Peyer's patch (tissue), 4 donors: ENCODE measurements around the gene BST1. TPM values are rescaled to one million over a fixed set of nuclear protein-coding genes. Genes with fewer than 3 reads are reported as not detected.

ENCODE experiments used
- DNase-seq, 3 donors: peaks; one replicate each; pipeline ENCODE4 v3.0.0-alpha.2; 2017 to 2019
- H3K27ac ChIP-seq, 4 donors: fragments of 200-600 bp; sonication (generic); one replicate each; pipeline ENCODE4 v1.5.1; 2016 to 2019
- H3K27me3 ChIP-seq, 2 donors: fragments of 200-600 bp; sonication (generic); one replicate each; pipeline ENCODE4 v1.5.1; 2019
- H3K36me3 ChIP-seq, 3 donors: fragments of 200-600 bp; sonication (generic); one replicate each; pipeline ENCODE4 v1.5.1; 2016 to 2019
- H3K4me1 ChIP-seq, 4 donors: fragments of 200-600 bp; sonication (generic); one replicate each; pipeline ENCODE4 v1.5.1; 2016 to 2019
- H3K4me3 ChIP-seq, 4 donors: fragments of 200-600 bp; sonication (generic); 1 replicate in 3 of 4; 2 replicates in 1 of 4; pipeline ENCODE4 v1.5.1; 2016 to 2019; ENCODE audit warnings: mild to moderate bottlenecking in 1 of 4
- H3K9me3 ChIP-seq, 4 donors: fragments of 200-600 bp; sonication (generic); one replicate each; pipeline ENCODE4 v1.5.1; 2016 to 2019; ENCODE audit warnings: mild to moderate bottlenecking in 1 of 4
- POLR2A ChIP-seq, 2 donors: fragments of 450-650 bp; IDR thresholded peaks; one replicate each; pipeline ENCODE4 v1.5.1; 2017; ENCODE audit warnings: antibody characterized with exemption in 2 of 2, mild to moderate bottlenecking in 2 of 2, moderate library complexity in 2 of 2
- total RNA-seq, 4 donors: library from RNA; depleted of rRNA; stranded (reverse); fragments of >200 nt; gene quantifications; one replicate each; pipeline ENCODE4 v1.1.0, GENCODE V29; 2016
- TF ChIP-seq, protein P1 (sequence below), 6 experiments: fragments of 450-650 bp in 4 of 6; fragments of 200-600 bp in 2 of 6; sonication (generic) in 1 of 6; IDR thresholded peaks; one replicate each; pipeline ENCODE4 v1.5.1; 2017 to 2019; ENCODE audit warnings: antibody characterized with exemption in 6 of 6, mild to moderate bottlenecking in 3 of 6, moderate library complexity in 1 of 6

BST1 gene, protein sequence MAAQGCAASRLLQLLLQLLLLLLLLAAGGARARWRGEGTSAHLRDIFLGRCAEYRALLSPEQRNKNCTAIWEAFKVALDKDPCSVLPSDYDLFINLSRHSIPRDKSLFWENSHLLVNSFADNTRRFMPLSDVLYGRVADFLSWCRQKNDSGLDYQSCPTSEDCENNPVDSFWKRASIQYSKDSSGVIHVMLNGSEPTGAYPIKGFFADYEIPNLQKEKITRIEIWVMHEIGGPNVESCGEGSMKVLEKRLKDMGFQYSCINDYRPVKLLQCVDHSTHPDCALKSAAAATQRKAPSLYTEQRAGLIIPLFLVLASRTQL
- total RNA-seq = 10 to 100 TPM in 3 of 4 donors, 1 to 10 TPM in 1; 7.4 to 62.5 (median 40.2) TPM

DNA sequence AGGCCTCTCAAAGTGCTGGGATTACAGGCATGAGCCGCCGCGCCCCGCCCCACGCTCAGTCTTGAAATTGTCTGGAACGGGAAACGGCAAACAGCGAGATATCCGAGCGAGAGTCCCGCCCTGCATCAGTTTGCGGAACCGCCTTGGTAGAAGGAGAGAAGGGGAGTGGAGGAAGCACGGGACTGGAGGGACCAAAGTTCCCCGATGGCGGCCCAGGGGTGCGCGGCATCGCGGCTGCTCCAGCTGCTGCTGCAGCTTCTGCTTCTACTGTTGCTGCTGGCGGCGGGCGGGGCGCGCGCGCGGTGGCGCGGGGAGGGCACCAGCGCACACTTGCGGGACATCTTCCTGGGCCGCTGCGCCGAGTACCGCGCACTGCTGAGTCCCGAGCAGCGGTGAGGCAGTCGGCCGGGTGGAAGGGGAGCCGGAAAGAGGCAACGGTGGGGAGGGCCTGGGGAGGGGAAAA lies at the start of gene BST1:
BST1 (plus strand) TSS at position 125 of the 463 bp plus-strand sequence; CDS start at position 205, 80 bp downstream.
- peak within 1 kb of the TSS in 3 of 4 donors; percentile 31 to 67 (median 61) for H3K27ac ChIP-seq
- H3K9me3 ChIP-seq = no peaks in the 10 kb centered on the region
- peaks cover 0 to 3% (median 0%) of the 10 kb centered on the region in 4 donors for H3K4me1 ChIP-seq
- H3K36me3 ChIP-seq = no peaks in the 10 kb centered on the region
- DNase-seq = peak; percentile 31 to 92 (median 89)
- no peaks in the 10 kb centered on the region for H3K27me3 ChIP-seq
- H3K4me3 ChIP-seq = peak within 1 kb of the TSS; percentile 32 to 58 (median 46)
- TF ChIP-seq, protein P1, sequence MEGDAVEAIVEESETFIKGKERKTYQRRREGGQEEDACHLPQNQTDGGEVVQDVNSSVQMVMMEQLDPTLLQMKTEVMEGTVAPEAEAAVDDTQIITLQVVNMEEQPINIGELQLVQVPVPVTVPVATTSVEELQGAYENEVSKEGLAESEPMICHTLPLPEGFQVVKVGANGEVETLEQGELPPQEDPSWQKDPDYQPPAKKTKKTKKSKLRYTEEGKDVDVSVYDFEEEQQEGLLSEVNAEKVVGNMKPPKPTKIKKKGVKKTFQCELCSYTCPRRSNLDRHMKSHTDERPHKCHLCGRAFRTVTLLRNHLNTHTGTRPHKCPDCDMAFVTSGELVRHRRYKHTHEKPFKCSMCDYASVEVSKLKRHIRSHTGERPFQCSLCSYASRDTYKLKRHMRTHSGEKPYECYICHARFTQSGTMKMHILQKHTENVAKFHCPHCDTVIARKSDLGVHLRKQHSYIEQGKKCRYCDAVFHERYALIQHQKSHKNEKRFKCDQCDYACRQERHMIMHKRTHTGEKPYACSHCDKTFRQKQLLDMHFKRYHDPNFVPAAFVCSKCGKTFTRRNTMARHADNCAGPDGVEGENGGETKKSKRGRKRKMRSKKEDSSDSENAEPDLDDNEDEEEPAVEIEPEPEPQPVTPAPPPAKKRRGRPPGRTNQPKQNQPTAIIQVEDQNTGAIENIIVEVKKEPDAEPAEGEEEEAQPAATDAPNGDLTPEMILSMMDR (IDR thresholded peaks at IDR 0.05) = no peak
- peak; percentile 64 to 76 for TF ChIP-seq POLR2A (IDR thresholded peaks at IDR 0.05)

DNA sequence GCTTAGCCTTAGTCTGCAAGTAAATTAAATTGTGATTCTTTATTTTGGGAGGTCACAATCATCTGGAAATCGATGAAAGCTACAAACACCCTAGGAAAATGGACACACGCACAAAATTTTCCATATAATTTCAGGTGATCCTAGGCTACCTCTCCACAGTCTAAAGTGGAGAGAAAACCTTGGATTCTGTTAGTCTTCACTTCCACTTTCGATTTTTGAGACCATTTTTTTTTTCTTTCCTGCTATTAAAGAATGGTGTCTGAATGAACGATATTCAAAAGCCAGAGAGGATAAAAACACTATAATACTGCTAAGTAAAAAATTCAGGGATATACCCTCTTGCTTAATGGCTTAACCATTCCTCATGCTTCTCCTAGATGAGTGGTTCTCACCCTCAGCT lies 49.4 kb upstream of the BST1 start:
- Histone ChIP-seq H3K36me3 (no peaks in the 10 kb centered on the region), H3K9me3 (no peaks in the 10 kb centered on the region), H3K27ac (peak overlapping the region; percentile 91 to 99 (median 97)), H3K4me3 (peak overlapping the region in 2 of 4 donors; percentile 93 to 97), H3K4me1 (peaks cover 4 to 40% (median 13%) of the 10 kb centered on the region in 4 donors), H3K27me3 (no peaks in the 10 kb centered on the region)
- TF ChIP-seq, protein P1 (IDR thresholded peaks at IDR 0.05) = no peak
- DNase-seq = no peak

DNA sequence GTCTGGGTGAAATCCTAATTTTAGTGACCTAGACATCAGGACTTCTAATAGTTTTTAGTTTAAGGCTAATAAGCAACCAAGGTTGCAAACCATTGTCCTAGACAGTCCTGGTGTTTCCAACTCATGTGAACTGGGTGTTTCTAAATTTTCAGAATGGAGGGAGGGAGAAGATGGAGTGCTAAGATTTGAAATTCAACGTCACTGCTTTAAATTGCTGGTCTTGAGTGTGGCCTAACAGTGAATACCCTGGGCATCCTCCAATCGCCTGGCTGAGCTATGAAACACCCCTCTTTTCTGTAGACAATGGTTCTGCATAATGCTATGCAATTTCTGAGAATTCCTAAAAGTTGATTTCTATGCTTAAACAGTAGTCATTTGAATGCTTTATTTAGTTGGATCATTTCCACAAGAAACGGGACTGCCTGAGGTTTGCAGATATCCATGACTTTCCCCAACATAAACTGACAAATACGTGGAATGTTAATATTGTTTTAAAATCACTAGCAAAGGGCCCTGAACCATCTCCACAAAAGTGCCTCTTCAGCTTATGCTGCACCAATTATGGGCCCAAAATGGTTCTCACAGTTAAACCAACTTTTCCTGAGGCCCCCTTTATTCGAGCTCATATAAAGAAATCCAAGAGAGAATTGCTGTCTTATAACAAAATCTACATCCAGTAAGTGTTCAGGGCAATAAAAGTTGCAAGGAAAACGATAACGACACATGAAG lies 48.8 kb upstream of the BST1 start:
- TF ChIP-seq, protein P1 (IDR thresholded peaks at IDR 0.05) = no peak
- no peak for TF ChIP-seq POLR2A (IDR thresholded peaks at IDR 0.05)
- Histone ChIP-seq H3K4me3 (peak overlapping the region; percentile 80 to 97 (median 91)), H3K4me1 (peaks cover 4 to 40% (median 13%) of the 10 kb centered on the region in 4 donors), H3K27ac (peak overlapping the region; percentile 91 to 99 (median 97)), H3K36me3 (no peaks in the 10 kb centered on the region), H3K9me3 (no peaks in the 10 kb centered on the region), H3K27me3 (no peaks in the 10 kb centered on the region)
- DNase-seq = no peak

DNA sequence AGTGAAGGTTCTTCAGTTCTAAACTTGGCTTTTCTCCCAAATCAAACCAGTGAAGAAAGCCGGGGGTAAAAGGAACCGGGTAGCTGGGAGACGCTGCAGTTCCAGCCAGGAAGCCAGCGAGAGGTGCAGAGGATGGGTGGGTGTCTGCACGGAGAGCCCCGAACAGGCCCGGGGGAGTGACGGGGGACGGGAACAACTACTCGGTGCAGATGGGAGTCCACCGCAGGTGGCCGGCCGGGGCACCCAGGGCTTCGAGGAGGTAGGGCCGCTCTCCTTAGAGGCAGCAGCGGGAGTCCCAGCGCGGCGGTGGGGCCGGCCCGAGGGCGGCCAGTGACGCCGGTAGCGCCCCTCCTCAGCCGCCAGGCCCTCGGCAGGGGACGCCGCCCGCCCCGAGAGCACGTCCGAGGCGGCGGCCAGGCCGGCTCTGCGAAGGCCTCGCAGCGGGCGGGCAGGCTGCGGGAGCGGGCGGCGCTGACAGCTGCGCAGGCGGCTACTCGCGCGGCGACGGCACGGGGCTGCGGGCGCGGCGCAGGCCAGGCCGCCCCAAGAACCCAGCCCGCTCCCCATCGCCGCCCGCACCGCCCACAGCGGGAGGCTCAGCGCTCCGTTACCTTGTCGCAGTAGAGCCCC lies 48.2 kb upstream of the BST1 start:
- Histone ChIP-seq H3K36me3 (no peaks in the 10 kb centered on the region), H3K4me3 (peak overlapping the region; percentile 80 to 97 (median 91)), H3K9me3 (no peaks in the 10 kb centered on the region), H3K27ac (peak overlapping the region; percentile 91 to 99 (median 97)), H3K4me1 (peaks cover 4 to 38% (median 13%) of the 10 kb centered on the region in 4 donors), H3K27me3 (no peaks in the 10 kb centered on the region)
- DNase-seq = peak; percentile 58 to 76 (median 74)
- TF ChIP-seq POLR2A (IDR thresholded peaks at IDR 0.05) = peak in 1 of 2 donors; percentile 8
- TF ChIP-seq, protein P1 (IDR thresholded peaks at IDR 0.05) = no peak
